ENCODE data around the gene SIX5.

DNA sequence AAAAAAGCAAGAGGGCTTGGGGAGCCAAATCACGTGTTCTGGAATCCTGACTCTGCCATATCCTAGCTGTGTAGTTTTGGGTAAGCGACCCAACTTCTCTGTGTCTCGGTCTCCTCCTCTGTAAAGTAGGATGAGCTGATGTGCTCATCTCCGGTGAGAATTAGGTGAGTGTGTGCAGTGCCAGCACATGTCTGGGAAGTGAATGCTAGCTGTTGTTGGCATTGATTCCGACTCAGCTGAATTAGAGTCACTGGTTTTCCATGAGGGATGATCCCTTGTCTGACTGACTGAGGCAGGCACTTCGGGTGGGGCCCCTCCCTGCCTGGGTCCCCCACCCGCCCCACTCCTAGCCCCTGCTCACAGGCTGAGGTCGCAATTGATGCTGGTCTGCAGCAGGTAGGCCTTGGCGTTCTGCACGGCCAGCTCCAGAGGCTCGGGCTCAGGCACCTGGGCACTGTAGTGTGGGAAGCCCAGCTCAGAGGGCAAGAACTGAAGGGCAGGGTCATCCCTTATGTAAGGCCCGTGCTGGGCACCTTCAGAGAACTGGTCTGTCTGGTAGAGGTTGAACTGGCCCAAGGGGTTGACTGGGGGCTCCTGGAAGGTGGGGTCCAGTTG is 45.2 kb upstream of the SIX5 start:
- TF ChIP-seq, protein P1, sequence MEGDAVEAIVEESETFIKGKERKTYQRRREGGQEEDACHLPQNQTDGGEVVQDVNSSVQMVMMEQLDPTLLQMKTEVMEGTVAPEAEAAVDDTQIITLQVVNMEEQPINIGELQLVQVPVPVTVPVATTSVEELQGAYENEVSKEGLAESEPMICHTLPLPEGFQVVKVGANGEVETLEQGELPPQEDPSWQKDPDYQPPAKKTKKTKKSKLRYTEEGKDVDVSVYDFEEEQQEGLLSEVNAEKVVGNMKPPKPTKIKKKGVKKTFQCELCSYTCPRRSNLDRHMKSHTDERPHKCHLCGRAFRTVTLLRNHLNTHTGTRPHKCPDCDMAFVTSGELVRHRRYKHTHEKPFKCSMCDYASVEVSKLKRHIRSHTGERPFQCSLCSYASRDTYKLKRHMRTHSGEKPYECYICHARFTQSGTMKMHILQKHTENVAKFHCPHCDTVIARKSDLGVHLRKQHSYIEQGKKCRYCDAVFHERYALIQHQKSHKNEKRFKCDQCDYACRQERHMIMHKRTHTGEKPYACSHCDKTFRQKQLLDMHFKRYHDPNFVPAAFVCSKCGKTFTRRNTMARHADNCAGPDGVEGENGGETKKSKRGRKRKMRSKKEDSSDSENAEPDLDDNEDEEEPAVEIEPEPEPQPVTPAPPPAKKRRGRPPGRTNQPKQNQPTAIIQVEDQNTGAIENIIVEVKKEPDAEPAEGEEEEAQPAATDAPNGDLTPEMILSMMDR (conservative IDR thresholded peaks at IDR 0.05; ENCODE audit: low read length) = no peak
- TF ChIP-seq EZH2phosphoT487 (IDR thresholded peaks at IDR 0.05; ENCODE audit: borderline replicate concordance, low read depth, low read length) = no peak
